Ovary (tissue), 1 donor: ENCODE results near the gene ZHX3.

Source experiments
- EP300 ChIP-seq: sonication (generic); formaldehyde crosslinking; IDR thresholded peaks from one replicate; pipeline ENCODE4 v1.6.1; 2017; ENCODE audit warnings: antibody characterized with exemption
- POLR2A ChIP-seq: fragments of 450-650 bp; IDR thresholded peaks from one replicate; pipeline ENCODE4 v1.6.1; 2017; ENCODE audit warnings: antibody characterized with exemption, mild to moderate bottlenecking, moderate library complexity

GRCh38 chr20:41367393-41367695 lies 49.8 kb upstream of the ZHX3 start:
- TF ChIP-seq EP300: no peak
- no peak for TF ChIP-seq POLR2A
